IMR-90 (cell line): ENCODE results near the gene SPATA21.

ENCODE experiments used
- CHD1 ChIP-seq: IDR thresholded peaks from 2 replicates; pipeline ENCODE4 v1.6.1; 2012; ENCODE audit warnings: low read depth, low read length, improper control_type of control experiment
- CTCF ChIP-seq: conservative IDR thresholded peaks from 2 replicates; pipeline ENCODE4 v1.5.1; 2012; ENCODE audit warnings: mild to moderate bottlenecking, low read depth, low read length, improper control_type of control experiment

- TF ChIP-seq CTCF: no peak
- no peak for TF ChIP-seq CHD1
Measured at GRCh38 chr1:16450863-16451481, 13.7 kb upstream of the SPATA21 start.
